ENCODE measurements around the gene PERM1. TPM values are rescaled to one million over a fixed set of nuclear protein-coding genes. Genes with fewer than 3 reads are reported as not detected.
"Not testable (repeated sequence)": the region's sequence is repeated elsewhere in the genome, so short reads cannot be mapped to it uniquely, and the experiment has no call there.

Gene PERM1
- polyA plus RNA-seq (ENCODE audit: insufficient read depth in 1 of 5, insufficient read length in 5 of 5, low replicate concordance in 1 of 5) = under 1 TPM; 0.14 to 0.55 (median 0.19) TPM
- long read RNA-seq, donor 1 = 0 reads
- long read RNA-seq, donor 2 = 0 reads
- long read RNA-seq, donor 3 = 0 reads
- long read RNA-seq, donor 4 = 0 reads
- long read RNA-seq, donor 5 = 0 reads
- long read RNA-seq, donor 6 = 0 reads
- long read RNA-seq, donor 7 = 0 reads
- long read RNA-seq, donor 8 = 0 reads

DNA sequence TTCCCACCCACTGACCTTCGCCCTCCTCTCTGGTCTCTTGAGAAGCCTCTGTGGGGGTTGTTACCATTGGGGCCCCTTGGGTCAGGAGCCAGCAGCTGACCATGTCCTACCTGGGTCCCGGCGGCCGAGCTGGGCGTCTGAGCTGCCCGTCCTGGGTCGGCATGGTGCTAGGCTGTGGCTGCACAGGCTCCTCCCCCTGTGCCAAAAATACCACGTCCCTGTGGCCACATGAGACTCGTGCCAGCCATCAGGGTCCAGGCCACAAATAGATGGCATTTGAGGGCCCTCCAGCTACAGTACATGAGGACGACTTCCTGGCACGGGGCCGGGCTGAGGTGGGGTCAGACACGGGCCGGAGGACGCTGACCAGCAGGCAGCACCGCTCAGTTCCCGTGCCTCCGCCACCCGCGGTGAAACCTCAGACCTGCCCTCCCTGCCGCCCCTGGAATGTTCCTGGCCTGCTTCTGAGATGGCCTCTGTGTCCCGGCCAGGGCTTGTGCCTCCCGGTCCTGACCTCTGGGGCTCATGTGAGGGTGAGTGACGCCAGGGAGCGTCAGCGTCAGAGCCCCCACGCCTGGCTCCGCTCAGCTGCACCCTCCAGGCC is at the start of gene PERM1:
TSS of gene PERM1 (minus strand) at position 139 of the 604 bp plus-strand sequence. CDS start 1,064 bp downstream, outside the sequence.
- no peak for DNase-seq

DNA sequence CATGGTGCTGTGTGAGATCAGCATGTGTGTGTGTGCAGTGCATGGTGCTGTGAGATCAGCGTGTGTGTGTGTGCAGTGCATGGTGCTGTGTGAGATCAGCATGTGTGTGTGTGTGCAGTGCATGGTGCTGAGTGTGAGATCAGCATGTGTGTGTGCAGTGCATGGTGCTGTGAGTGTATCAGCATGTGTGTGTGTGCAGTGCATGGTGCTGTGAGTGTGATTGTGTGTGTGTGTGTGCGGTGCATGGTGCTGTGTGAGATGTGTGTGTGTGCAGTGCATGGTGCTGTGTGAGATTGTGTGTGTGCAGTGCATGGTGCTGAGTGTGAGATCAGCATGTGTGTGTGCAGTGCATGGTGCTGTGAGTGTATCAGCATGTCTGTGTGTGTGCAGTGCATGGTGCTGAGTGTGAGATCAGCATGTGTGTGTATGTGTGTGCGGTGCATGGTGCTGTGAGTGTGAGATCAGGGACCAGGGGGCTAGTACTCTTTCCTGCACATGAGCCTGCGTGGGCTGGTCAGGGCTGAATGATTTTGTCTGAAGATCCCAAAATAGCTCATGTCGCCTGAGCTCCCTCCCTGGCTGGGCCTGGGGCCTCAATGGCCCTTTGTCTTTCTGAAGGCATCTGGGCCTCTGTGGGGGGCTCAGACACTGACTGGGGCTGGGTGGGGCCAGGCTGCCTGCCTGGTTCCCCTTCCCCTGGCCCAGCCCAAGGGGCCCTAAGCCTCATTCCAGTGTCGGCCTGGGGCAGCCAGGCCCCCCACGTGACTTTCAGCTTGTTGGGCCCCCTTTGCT is 49.2 kb upstream of the PERM1 start:
- not testable (repeated sequence) for DNase-seq

DNA sequence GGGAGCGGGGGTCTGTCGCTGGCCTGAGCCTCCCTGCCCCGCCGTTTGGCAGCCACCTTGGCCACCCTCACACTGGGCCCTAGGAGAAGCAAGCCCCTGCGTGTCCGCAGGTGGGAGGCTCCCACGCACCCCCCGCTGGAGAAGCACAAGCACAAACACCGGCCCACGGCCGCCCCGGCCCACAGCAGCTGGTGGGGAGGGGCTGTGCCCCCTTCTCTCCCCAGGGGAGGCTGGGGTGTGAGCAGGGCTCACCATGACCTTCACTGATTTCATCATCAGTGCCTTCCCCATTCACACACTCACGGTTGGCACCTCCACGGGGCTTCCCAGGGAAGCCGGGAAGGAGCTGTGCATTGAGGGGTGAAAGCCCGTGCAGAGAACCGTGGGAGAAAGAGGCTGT is 45.9 kb upstream of the PERM1 start:
- DNase-seq = no peak

DNA sequence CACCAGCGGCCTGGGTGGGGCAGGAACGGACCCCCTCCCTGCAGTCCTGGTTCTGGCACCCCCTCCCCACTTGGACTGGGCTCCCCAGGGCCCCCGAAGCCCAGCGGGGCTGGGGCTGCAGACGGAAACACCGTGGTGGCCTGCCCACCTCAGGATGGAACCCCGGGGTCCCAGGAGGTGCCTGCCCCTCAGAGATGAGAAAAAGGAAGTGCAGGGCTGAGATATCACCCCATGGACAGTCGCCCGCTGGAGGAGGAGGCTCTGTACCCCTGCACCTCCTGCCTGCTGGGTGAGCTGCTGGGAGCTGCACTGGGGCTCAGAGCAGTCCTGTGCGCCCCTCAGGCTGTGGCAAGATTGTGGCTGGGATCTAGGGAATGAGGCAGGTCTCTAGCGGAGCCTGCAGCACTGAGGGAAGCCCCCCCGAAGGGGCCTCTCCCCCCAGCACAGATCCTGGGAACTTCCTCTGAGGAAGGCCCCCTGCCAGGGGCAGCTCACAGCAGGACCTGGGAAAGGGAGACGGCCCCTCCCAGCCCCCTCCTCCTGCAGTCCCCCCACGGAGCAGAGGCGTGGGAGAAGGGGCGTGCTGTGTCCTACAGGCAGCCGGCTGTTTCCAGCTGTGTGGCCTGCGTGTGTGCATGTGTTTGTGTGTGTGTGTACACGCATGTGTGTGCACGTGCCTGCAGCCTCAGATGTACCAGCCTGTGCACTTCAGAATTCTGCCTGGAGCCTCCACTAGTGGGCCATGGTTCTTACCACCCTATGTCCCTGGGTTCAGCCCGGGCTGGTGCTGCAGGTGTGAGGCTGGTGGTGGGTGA is 44.9 kb upstream of the PERM1 start:
- DNase-seq = no peak

DNA sequence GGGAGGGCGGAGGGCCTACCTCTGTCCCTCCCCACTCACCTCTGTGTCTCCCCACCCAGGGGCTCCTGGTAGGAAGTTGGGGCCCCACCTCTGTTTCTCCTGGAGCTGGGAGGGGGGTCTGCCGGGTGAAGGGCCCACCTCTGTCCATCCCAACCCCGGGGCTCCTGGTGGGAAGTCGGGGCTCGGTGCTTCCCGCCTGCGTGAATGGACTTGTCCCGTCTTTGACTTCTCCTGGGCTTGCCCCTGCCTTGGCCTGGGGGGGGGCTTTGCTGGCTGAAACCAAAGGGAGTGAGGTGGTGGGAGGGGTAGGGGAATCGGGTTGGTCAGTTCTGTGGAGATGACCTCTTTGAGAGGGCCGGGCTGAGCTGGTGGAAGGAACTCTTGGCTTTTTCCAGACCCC is 43.8 kb upstream of the PERM1 start:
- no peak for DNase-seq

- DNase-seq = peak; percentile 58 to 64
Observed at GRCh38 chr1:1024771-1025699, 43.1 kb upstream of the PERM1 start.

DNA sequence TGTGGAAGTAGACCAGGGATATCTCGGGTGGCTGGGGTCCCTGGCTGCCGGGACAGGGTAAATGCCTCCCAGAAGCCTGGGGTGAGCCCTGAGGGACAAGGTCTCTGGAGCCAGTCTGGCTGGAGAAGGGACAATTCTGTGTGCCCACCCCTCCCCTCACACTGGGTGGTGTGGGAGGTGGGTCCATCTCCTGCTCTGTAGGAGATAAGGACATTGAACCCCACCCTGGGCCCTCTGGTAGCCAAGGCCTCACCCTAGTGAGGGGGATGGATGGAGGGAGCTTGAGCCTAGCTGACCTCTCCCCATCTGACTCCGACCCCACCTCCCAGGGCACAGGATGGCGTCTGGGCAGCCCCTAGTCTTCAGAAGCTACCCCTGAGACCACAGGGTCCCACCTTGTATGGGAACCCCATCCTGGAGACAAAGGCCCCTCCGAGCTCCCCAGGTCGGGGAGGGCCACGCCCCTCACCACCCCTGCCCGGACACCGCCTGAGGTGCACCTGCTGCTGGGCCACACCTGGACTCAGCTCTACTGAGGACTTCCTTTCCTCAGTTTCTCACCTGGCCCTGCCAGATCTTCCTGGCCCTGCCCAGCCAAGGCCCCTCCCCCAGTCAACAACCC is 42.4 kb upstream of the PERM1 start:
- no peak for DNase-seq

- DNase-seq = no peak
Observed at GRCh38 chr1:1023700-1024099, 41.8 kb upstream of the PERM1 start.

DNA sequence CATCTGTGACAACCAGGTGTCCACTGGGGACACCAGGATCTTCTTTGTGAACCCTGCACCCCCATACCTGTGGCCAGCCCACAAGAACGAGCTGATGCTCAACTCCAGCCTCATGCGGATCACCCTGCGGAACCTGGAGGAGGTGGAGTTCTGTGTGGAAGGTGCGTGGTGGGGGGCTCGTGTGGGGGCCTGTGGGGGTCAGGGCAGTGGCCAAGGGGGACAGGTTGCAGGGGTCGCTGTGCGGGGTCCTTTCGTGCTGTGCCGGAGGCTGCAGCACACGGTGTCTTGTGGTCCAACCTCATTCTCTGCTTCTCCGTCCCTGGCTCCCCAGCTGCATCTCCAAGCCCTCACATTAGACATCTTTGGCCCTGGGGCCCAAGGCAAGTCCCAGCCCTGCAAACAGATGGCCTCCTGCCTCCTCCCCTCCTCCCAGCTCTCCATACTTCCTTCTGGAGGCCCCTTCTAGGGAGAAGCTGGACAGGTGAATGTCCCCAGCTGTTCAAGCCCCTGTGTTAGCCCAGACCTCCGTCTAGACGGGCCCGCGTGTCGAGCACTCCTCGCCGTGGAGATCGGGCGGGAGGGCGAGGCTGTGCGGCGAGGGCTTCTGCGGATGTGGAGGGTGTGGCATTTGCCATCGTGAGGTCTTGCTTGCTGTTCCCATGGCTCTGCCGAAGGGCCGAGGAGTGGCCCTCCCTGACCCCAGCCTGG is 40.6 kb upstream of the PERM1 start:
- no peak for DNase-seq

DNA sequence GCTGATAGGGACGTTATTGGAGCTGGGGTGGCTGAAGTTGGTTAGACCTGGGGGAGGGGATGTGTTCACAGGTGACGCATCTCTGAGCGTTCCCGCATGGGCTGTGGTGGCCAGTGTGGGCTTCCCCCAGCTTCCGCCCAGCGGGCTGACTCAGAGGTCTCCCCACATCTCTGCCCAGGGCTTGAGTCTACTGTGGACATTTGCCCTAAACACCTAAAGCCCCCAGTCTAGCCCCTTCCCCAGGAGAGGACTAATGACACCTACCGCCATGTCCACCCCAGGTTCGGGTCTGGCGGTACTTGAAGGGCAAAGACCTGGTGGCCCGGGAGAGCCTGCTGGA is 40.0 kb upstream of the PERM1 start:
- no peak for DNase-seq

GRCh38 chr1:1021010-1021919 is 39.4 kb upstream of the PERM1 start:
- DNase-seq = peak; percentile 73 to 75

- DNase-seq = no peak
Observed at GRCh38 chr1:1020415-1021009, 38.6 kb upstream of the PERM1 start.

DNA sequence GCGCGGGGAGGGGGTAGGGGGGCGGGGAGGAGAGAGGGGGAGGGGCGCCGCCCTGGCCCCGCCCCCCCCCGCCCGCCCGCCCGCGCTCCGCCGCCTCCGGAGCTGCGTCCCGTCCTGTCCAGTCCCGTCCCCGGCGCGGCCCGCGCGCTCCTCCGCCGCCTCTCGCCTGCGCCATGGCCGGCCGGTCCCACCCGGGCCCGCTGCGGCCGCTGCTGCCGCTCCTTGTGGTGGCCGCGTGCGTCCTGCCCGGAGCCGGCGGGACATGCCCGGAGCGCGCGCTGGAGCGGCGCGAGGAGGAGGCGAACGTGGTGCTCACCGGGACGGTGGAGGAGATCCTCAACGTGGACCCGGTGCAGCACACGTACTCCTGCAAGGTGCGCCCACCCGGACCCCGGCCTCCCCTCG is 38.1 kb upstream of the PERM1 start, which contains the start of gene AGRN:
TSS of gene AGRN (plus strand) at position 121 of the 405 bp plus-strand sequence. CDS start at position 174, 53 bp downstream.
- no peak for DNase-seq

- DNase-seq = peak; percentile 82 to 83
Observed at GRCh38 chr1:1019122-1019999, 37.5 kb upstream of the PERM1 start.

DNA sequence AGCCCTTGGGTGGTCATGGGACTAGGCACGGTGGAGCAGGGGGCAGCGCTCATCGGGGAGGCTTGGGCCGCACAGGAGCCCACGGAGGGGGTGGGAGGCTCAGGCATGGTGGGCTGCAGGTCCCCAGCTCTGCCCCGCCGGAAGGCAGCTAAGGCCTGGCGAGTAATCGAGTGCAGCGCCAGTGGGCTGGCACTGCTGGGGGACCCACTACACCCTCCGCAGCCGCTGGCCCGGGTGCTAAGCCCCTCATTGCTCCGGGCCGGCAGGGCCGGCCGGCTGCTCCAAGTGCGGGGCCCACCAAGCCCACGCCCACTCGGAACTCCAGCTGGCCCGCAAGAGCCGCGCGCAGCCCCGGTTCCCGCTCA is 36.4 kb upstream of the PERM1 start:
- DNase-seq = not testable (repeated sequence)

DNA sequence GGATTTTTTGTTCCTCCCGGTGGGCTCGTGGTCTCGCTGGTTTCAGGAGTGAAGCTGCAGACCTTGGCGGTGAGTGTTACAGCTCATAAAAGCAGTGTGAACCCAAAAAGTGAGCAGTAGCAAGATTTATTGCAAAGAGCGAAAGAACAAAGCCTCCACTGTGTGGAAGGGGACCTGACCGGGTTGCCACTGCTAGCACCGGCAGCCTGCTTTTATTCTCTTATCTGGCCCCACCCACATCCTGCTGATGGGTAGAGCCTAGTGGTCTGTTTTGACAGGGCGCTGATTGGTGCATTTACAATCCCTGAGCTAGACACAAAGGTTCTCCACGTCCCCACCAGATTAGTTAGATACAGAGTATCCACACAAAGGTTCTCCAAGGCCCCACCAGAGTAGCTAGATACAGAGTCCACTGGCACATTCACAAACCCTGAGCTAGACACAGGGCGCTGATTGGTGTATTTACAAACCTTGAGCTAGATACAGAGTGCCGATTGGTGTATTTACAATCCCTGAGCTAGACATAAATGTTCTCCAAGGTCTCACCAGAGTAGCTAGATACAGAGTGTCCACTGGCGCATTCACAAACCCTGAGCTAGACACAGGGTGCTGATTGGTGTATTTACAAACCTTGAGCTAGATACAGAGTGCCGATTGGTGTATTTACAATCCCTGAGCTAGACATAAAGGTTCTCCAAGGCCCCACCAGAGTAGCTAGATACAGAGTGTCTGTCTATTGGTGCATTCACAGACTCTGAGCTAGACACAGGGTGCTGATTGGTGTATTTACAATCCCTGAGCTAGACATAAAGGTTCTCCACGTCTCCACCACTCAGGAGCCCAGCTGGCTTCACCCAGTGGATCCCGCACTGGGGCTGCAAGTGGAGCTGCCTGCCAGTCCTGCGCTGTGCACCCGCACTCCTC is 35.8 kb upstream of the PERM1 start:
- not testable (repeated sequence) for DNase-seq

All from right lung (tissue), 10 donors.